Peyer's patch (tissue), 4 donors: ENCODE results near the gene FAM117A. TPM values are rescaled to one million over a fixed set of nuclear protein-coding genes. Genes with fewer than 3 reads are reported as not detected.

Experiments used
- DNase-seq, 3 donors: peaks; one replicate each; pipeline ENCODE4 v3.0.0-alpha.2; 2017 to 2019
- H3K27ac ChIP-seq, 4 donors: fragments of 200-600 bp; sonication (generic); one replicate each; pipeline ENCODE4 v1.5.1; 2016 to 2019
- H3K27me3 ChIP-seq, 2 donors: fragments of 200-600 bp; sonication (generic); one replicate each; pipeline ENCODE4 v1.5.1; 2019
- H3K36me3 ChIP-seq, 3 donors: fragments of 200-600 bp; sonication (generic); one replicate each; pipeline ENCODE4 v1.5.1; 2016 to 2019
- H3K4me1 ChIP-seq, 4 donors: fragments of 200-600 bp; sonication (generic); one replicate each; pipeline ENCODE4 v1.5.1; 2016 to 2019
- H3K4me3 ChIP-seq, 4 donors: fragments of 200-600 bp; sonication (generic); 1 replicate in 3 of 4; 2 replicates in 1 of 4; pipeline ENCODE4 v1.5.1; 2016 to 2019; ENCODE audit warnings: mild to moderate bottlenecking in 1 of 4
- H3K9me3 ChIP-seq, 4 donors: fragments of 200-600 bp; sonication (generic); one replicate each; pipeline ENCODE4 v1.5.1; 2016 to 2019; ENCODE audit warnings: mild to moderate bottlenecking in 1 of 4
- POLR2A ChIP-seq, 2 donors: fragments of 450-650 bp; IDR thresholded peaks; one replicate each; pipeline ENCODE4 v1.5.1; 2017; ENCODE audit warnings: antibody characterized with exemption in 2 of 2, mild to moderate bottlenecking in 2 of 2, moderate library complexity in 2 of 2
- total RNA-seq, 4 donors: library from RNA; depleted of rRNA; stranded (reverse); fragments of >200 nt; gene quantifications; one replicate each; pipeline ENCODE4 v1.1.0, GENCODE V29; 2016
- TF ChIP-seq, protein P1 (sequence below), 6 experiments: fragments of 450-650 bp in 4 of 6; fragments of 200-600 bp in 2 of 6; sonication (generic) in 1 of 6; IDR thresholded peaks; one replicate each; pipeline ENCODE4 v1.5.1; 2017 to 2019; ENCODE audit warnings: antibody characterized with exemption in 6 of 6, mild to moderate bottlenecking in 3 of 6, moderate library complexity in 1 of 6

FAM117A gene
- total RNA-seq, 4 donors from 2014 or later = 6.5 to 16.5 (median 9.4) TPM

DNA sequence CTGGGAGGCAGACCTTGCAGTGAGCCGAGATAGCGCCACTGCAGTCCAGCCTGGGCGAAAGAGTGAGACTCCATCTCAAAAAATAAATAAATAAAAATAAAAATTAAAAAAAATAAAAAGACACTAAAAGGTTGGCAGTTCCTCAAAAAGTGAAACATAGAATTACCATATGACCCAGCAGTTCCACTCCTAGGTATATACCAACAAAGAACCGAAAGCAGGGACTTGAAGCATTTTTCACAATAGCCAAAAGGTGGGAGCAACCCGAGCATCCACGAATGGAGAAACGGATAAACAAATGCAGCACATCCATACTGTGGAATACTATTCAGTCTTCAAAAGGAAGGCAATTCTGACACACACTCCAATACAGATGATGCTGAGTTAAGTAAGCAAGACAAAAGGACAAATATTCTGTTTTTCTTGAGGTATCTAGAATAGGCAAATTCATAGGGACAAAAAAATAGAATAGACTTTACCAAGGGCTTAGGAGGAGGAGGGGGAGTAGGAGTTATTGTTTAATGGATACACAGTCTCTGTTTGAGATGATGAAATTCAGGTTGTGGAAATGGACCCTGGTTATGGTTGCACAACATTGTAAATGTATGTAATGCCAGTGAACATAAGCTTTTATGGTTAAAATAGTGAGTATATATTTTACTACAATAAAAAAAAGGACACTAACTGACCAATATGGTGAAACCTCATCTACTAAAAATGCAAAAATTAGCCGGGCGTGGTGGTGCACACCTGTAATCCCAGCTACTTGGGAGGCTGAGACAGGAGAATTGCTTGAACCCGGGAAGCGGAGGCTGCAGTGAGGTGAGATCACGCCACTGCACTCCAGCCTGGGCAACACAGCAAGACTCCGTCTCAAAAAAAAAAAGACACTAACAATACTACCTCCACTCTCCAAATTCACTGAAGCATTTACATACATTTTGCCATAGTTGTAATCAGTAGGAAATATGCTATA, 29.1 kb downstream of the FAM117A start:
- H3K9me3 ChIP-seq = no peaks in the 10 kb centered on the region
- no peak overlapping the region for H3K27ac ChIP-seq
- H3K36me3 ChIP-seq = no peaks in the 10 kb centered on the region
- TF ChIP-seq POLR2A (IDR thresholded peaks at IDR 0.05) = no peak
- TF ChIP-seq, protein P1, sequence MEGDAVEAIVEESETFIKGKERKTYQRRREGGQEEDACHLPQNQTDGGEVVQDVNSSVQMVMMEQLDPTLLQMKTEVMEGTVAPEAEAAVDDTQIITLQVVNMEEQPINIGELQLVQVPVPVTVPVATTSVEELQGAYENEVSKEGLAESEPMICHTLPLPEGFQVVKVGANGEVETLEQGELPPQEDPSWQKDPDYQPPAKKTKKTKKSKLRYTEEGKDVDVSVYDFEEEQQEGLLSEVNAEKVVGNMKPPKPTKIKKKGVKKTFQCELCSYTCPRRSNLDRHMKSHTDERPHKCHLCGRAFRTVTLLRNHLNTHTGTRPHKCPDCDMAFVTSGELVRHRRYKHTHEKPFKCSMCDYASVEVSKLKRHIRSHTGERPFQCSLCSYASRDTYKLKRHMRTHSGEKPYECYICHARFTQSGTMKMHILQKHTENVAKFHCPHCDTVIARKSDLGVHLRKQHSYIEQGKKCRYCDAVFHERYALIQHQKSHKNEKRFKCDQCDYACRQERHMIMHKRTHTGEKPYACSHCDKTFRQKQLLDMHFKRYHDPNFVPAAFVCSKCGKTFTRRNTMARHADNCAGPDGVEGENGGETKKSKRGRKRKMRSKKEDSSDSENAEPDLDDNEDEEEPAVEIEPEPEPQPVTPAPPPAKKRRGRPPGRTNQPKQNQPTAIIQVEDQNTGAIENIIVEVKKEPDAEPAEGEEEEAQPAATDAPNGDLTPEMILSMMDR (IDR thresholded peaks at IDR 0.05) = no peak
- H3K4me1 ChIP-seq = peaks cover 0 to 33% (median 11%) of the 10 kb centered on the region in 4 donors
- no peak overlapping the region for H3K4me3 ChIP-seq
- DNase-seq = no peak
- H3K27me3 ChIP-seq = no peaks in the 10 kb centered on the region

DNA sequence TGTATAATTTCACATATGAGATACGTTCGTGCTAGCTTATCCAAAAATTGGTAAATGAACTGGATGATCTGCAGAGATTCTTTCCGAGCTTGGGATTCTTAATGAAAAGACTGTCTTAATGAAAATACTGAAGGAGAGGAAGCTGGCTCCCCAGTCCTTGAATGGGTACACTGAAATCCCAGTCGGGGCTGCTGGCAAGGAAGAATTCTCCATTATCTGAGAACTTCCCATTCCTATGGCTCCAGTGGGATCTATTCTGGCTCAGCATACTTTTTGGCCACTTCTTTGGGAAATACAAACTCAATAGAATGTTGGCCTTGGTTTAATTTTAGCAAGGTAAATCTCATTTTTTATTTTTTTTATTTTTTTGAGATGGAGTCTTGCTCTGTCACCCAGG, 32.5 kb downstream of the FAM117A start:
- DNase-seq = no peak
- Histone ChIP-seq H3K9me3 (no peaks in the 10 kb centered on the region), H3K4me1 (peaks cover 0 to 31% (median 0%) of the 10 kb centered on the region in 4 donors), H3K27ac (peak overlapping the region in 1 of 4 donors; percentile 85), H3K4me3 (no peak overlapping the region), H3K27me3 (no peaks in the 10 kb centered on the region), H3K36me3 (no peaks in the 10 kb centered on the region)
- TF ChIP-seq, protein P1 (IDR thresholded peaks at IDR 0.05) = no peak
- TF ChIP-seq POLR2A (IDR thresholded peaks at IDR 0.05) = no peak

DNA sequence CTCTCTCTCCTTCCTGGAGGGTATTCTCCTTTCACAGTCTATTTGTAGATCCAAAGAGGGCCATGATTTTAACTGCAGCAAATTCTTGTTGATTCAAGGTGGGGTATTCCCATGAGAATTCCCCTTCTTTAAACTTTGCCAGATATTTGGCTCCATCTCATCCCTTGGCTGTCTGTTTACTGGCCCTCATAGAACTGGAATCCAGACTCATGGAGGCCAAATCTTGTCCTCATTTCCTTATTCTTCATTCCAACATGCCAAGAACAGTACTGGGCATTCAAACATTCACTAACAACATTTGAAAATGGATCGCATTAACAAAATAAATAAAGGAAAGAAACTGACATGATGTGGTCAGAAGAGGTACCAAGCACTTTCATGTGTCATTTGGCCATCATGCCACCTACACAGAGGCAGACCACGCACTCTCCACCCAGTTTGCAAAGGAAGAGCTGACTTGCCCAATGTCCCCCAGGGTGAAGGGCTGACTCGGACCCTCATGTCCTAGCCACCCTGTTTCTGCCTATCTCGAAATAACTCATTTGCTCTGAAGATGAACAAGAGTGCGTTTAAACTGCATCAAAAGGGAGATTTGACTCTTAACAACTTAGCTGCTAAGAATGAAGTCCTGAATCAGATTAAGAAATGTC, 33.0 kb downstream of the FAM117A start:
- Histone ChIP-seq H3K4me1 (peaks cover 0 to 31% (median 0%) of the 10 kb centered on the region in 4 donors), H3K36me3 (peaks cover 0 to 1% (median 0%) of the 10 kb centered on the region in 3 donors), H3K4me3 (no peak overlapping the region), H3K9me3 (no peaks in the 10 kb centered on the region), H3K27me3 (no peaks in the 10 kb centered on the region), H3K27ac (peak overlapping the region; percentile 16 to 85 (median 44))
- no peak for TF ChIP-seq POLR2A (IDR thresholded peaks at IDR 0.05)
- TF ChIP-seq, protein P1 (IDR thresholded peaks at IDR 0.05) = no peak
- no peak for DNase-seq

DNA sequence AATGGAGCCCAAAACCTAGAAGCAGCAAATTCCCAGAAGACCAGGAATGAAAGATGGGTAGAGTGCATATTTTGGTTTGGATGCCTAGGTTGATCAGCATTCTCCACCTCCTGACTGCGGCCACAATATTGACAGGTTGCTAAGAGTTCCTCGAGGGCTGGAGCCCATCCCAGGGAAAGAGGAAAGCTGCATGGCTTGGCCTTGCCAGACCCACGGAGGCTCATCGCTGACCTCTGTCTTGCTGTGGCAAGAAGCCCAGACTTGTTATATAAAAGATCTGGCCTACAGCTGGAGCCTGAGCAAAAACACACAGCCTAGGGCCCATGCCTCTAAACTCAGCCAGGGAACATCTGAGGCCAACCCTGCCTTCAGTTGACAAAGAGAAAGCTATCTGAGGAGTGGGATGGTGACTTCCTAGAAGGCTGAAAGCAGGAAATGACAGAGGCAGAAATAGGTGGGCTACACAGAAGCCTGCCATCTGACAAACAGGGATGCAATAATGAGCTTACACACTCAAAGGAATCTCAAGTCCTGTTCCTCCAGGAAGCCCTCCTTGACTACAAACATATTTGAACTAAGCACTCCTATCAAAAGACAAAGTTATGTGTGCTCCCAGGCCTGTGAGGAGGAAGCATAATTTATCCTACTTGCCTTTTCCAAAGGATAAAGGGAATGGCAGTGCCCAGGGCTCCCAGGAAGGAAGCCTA, 33.7 kb downstream of the FAM117A start:
- Histone ChIP-seq H3K4me1 (peaks cover 0 to 31% (median 0%) of the 10 kb centered on the region in 4 donors), H3K27me3 (no peaks in the 10 kb centered on the region), H3K27ac (peak overlapping the region; percentile 27 to 85 (median 49)), H3K36me3 (peaks cover 0 to 7% (median 0%) of the 10 kb centered on the region in 3 donors), H3K4me3 (no peak overlapping the region), H3K9me3 (no peaks in the 10 kb centered on the region)
- DNase-seq = peak in 2 of 3 donors; percentile 56 to 67
- TF ChIP-seq, protein P1 (IDR thresholded peaks at IDR 0.05) = no peak
- no peak for TF ChIP-seq POLR2A (IDR thresholded peaks at IDR 0.05)

DNA sequence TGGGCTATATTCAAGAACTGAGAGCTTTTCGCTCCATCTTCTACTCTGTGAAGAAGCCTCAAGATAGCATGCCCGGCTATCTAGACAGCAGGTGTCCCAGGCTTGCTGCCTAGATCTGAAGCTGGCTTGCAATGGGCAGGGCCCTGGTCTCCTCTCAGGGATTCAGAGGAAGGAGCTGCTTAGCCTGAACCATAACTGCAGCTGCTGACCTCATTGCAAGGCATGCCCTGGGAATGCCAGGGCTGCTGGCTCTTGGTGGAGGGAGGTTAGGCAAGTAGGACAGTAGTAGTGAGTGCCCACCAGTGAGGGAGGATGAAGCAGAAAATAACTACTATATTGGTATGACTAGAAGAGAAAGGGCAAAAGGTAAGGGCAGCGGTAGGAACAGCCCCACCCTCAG, 34.9 kb downstream of the FAM117A start:
- no peak for DNase-seq
- no peak for TF ChIP-seq POLR2A (IDR thresholded peaks at IDR 0.05)
- TF ChIP-seq, protein P1 (IDR thresholded peaks at IDR 0.05) = no peak
- peaks cover 0 to 7% (median 0%) of the 10 kb centered on the region in 3 donors for H3K36me3 ChIP-seq
- H3K27me3 ChIP-seq = no peaks in the 10 kb centered on the region
- no peak overlapping the region for H3K4me3 ChIP-seq
- H3K4me1 ChIP-seq = peaks cover 0 to 34% (median 0%) of the 10 kb centered on the region in 4 donors
- H3K9me3 ChIP-seq = no peaks in the 10 kb centered on the region
- peak overlapping the region in 1 of 4 donors; percentile 85 for H3K27ac ChIP-seq
